CD14-positive monocyte (primary cell): ENCODE measurements around the gene SHB. TPM values are rescaled to one million over a fixed set of nuclear protein-coding genes. Genes with fewer than 3 reads are reported as not detected.

Experiments used
- DNase-seq, 3 donors: peaks; one replicate each; pipeline ENCODE4 v3.0.0-alpha.2; 2011 to 2022
- H2AFZ ChIP-seq: 2 replicates; pipeline ENCODE4 v1.6.0; 2012; ENCODE audit warnings: mild to moderate bottlenecking, low read depth, low read length, inconsistent platforms; ENCODE audit not compliant: insufficient read depth, poor library complexity, severe bottlenecking
- H3K27ac ChIP-seq, 2 donors: 1 replicate in 1 of 2; 2 replicates in 1 of 2; pipeline ENCODE4 v1.5.1; 2012 to 2013; ENCODE audit warnings: low read length in 2 of 2, control low read depth in 1 of 2, inconsistent platforms in 1 of 2, low read depth in 1 of 2, mild to moderate bottlenecking in 1 of 2
- H3K27me3 ChIP-seq, 2 donors: one replicate each; pipeline versions ENCODE4 v1.6.0 to v1.6.1; 2011 to 2013; ENCODE audit warnings: low read length in 2 of 2; ENCODE audit not compliant: control insufficient read depth in 2 of 2, insufficient read depth in 2 of 2
- H3K36me3 ChIP-seq, 2 donors: replicated peaks in 1 of 2; 1 replicate in 1 of 2; 2 replicates in 1 of 2; pipeline versions ENCODE4 v1.5.1 to v1.6.1; 2012 to 2013; ENCODE audit warnings: low read length in 2 of 2, control low read depth in 1 of 2, inconsistent platforms in 1 of 2, mild to moderate bottlenecking in 1 of 2; ENCODE audit not compliant: insufficient read depth in 2 of 2, control insufficient read depth in 1 of 2
- H3K4me1 ChIP-seq, 2 donors: 1 replicate in 1 of 2; 2 replicates in 1 of 2; pipeline versions ENCODE4 v1.5.1 to v1.6.1; 2012 to 2013; ENCODE audit warnings: low read length in 2 of 2, control low read depth in 1 of 2, inconsistent platforms in 1 of 2, mild to moderate bottlenecking in 1 of 2, moderate library complexity in 1 of 2; ENCODE audit not compliant: insufficient read depth in 2 of 2, control insufficient read depth in 1 of 2
- H3K4me2 ChIP-seq: replicated peaks from 2 replicates; pipeline ENCODE3; 2012; ENCODE audit warnings: low read length, moderate library complexity, mild to moderate bottlenecking; ENCODE audit not compliant: poor library complexity, severe bottlenecking; ENCODE audit errors: extremely low read depth
- H3K4me3 ChIP-seq, 3 experiments: fragments of 200-600 bp in 1 of 3; sonication (generic) in 1 of 3; replicated peaks in 1 of 3; 1 replicate in 2 of 3; 2 replicates in 1 of 3; pipeline ENCODE4 v1.5.1; 2011 to 2013; ENCODE audit warnings: low read length in 3 of 3, mild to moderate bottlenecking in 3 of 3, control low read depth in 2 of 3, low read depth in 2 of 3, inconsistent platforms in 1 of 3, moderate library complexity in 1 of 3
- H3K79me2 ChIP-seq: 2 replicates; pipeline ENCODE4 v1.6.0; 2012; ENCODE audit warnings: mild to moderate bottlenecking, control low read depth, inconsistent platforms, low read length, moderate library complexity; ENCODE audit not compliant: insufficient read depth
- H3K9ac ChIP-seq: 2 replicates; pipeline ENCODE4 v1.6.0; 2017; ENCODE audit warnings: low read length, mild to moderate bottlenecking; ENCODE audit not compliant: insufficient read depth, poor library complexity, severe bottlenecking
- H3K9me3 ChIP-seq, 2 donors: replicated peaks in 1 of 2; 1 replicate in 1 of 2; 2 replicates in 1 of 2; pipeline versions ENCODE4 v1.5.1 to v1.6.1; 2012 to 2013; ENCODE audit warnings: low read length in 2 of 2, control low read depth in 1 of 2; ENCODE audit not compliant: control insufficient read depth in 1 of 2, insufficient read depth in 1 of 2
- H4K20me1 ChIP-seq: 2 replicates; pipeline ENCODE4 v1.6.0; 2012; ENCODE audit warnings: mild to moderate bottlenecking, low read length, control low read depth, moderate library complexity; ENCODE audit not compliant: insufficient read depth
- H3K27ac Mint-ChIP-seq, 7 donors: one replicate each; pipeline ENCODE4 v1.8.0; 2020; ENCODE audit warnings: mild to moderate bottlenecking in 7 of 7, mixed read lengths in 7 of 7, moderate library complexity in 6 of 7, inconsistent platforms in 2 of 7
- H3K27me3 Mint-ChIP-seq, 3 donors: one replicate each; pipeline ENCODE4 v1.8.0; 2021 to 2022; ENCODE audit warnings: low read depth in 3 of 3, mild to moderate bottlenecking in 3 of 3, mixed read lengths in 3 of 3, moderate library complexity in 3 of 3, inconsistent platforms in 1 of 3
- H3K36me3 Mint-ChIP-seq, 2 donors: one replicate each; pipeline ENCODE4 v1.8.0; 2020; ENCODE audit warnings: mixed read lengths in 2 of 2, inconsistent platforms in 1 of 2, mild to moderate bottlenecking in 1 of 2
- H3K4me1 Mint-ChIP-seq: one replicate; pipeline ENCODE4 v1.8.0; 2020; ENCODE audit warnings: mild to moderate bottlenecking, mixed read lengths
- H3K4me3 Mint-ChIP-seq, 2 donors: one replicate each; pipeline ENCODE4 v1.8.0; 2020; ENCODE audit warnings: mild to moderate bottlenecking in 2 of 2, mixed read lengths in 2 of 2, moderate library complexity in 1 of 2
- H3K9me3 Mint-ChIP-seq, 7 donors: one replicate each; pipeline ENCODE4 v1.8.0; 2020 to 2022; ENCODE audit warnings: mixed read lengths in 7 of 7, mild to moderate bottlenecking in 6 of 7, moderate library complexity in 6 of 7, inconsistent platforms in 2 of 7
- WGBS: methylation state at CpG from one replicate; pipeline ENCODE4 v1.1.5; 2013; ENCODE audit warnings: missing lambda C conversion rate; ENCODE audit not compliant: insufficient coverage; 5-methylcytosine and 5-hydroxymethylcytosine counted together
- intact Hi-C, 2 donors: fragments of 100-400 bp; cut with micrococcal nuclease; formaldehyde crosslinking; loops; one replicate each; pipeline versions ENCODE4 v1.15.0 to v1.15.1; 2023
- polyA plus RNA-seq, 3 donors: library from polyadenylated mRNA; depleted of rRNA in 1 of 3; unstranded in 2 of 3; stranded (reverse) in 1 of 3; fragments of 300-500 nt in 2 of 3; fragments of >200 nt in 1 of 3; fragmentation: Illumina TruSeq in 2 of 3; gene quantifications; 1 replicate in 2 of 3; 2 replicates in 1 of 3; pipeline ENCODE4 v1.2.3, GENCODE V29; 2012 to 2021
- TF ChIP-seq, protein P1 (sequence below): fragments of 200-600 bp; IDR thresholded peaks from one replicate; pipeline ENCODE4 v1.8.0; 2022; ENCODE audit warnings: antibody characterized with exemption, mild to moderate bottlenecking

SHB gene
- polyA plus RNA-seq, 3 donors, result 0.27 to 1.3 (median 0.31) TPM

DNA sequence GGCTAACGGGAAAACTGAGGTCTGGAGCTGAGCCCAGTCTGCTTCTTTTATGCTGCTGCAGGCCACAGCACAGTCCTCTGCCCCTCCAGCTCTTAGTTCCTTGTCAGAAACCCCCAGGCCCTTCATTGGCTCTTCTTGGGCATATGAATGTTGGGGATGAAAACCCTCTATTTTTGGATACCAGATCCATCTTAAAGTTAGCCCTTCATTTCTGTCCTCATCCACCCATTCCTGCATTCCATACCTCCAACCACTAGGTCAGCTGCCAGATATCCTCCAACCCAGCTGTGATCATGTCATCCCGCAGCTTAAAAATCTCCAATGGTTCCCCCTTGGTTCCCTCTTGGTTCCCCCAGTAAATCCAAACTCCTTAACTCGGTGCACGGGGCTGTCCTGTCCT, 163.3 kb downstream of the SHB start:
- H3K36me3 Mint-ChIP-seq, result peaks cover 1 to 3% of the 10 kb centered on the region in 2 donors

DNA sequence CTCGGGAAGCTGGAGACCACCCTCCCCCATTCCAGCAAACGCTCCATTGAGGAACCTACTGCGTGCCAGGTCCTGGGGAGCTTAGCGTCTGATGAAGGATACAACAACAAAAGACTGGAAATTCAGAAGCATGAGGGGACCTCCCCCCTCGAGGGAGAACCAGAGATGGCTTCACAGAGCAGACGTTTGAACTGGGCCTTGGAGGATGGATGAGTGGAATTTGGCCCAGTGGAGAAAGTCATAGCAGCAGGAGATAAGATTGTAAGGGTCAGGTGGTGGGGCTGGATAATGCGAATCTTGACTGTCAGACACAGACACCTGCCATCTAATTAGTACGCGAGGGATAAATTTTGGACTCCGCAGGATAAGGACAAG, 163.9 kb downstream of the SHB start:
- Mint-ChIP-seq H3K36me3 (peaks cover 4 to 7% of the 10 kb centered on the region in 2 donors), H3K4me3 (no peak overlapping the region), H3K27me3 (peaks cover 0 to 2% (median 2%) of the 10 kb centered on the region in 3 donors), H3K4me1 (peaks cover 41% of the 10 kb centered on the region), H3K27ac (peak overlapping the region in 3 of 7 donors; percentile 10 to 74 (median 73)), H3K9me3 (no peaks in the 10 kb centered on the region)
- no peak overlapping the region for H3K27ac ChIP-seq
- WGBS, result 96% methylated on average over 10 of the region's 10 CpGs
- intact Hi-C loops, result loop anchor here in 1 of 2 donors (10.0 kb wide), 3 partner anchors 120 to 420 kb away; partner anchors contain the start of genes EXOSC3, POLR1E and TOMM5
- peak overlapping the region; percentile 94 for H2AFZ ChIP-seq
- peaks cover 34% of the 10 kb centered on the region for H3K79me2 ChIP-seq
- no peak overlapping the region for H3K9ac ChIP-seq
- peak overlapping the region in 1 of 3 experiments; percentile 84 for H3K4me3 ChIP-seq
- peaks cover 39 to 51% of the 10 kb centered on the region in 2 donors for H3K4me1 ChIP-seq
- H3K36me3 ChIP-seq, result peaks cover 5 to 7% of the 10 kb centered on the region in 2 donors
- H3K27me3 ChIP-seq, result no peaks in the 10 kb centered on the region
- DNase-seq, result no peak
- H3K4me2 ChIP-seq, result no peak overlapping the region
- peaks cover 7% of the 10 kb centered on the region for H4K20me1 ChIP-seq
- TF ChIP-seq, protein P1, sequence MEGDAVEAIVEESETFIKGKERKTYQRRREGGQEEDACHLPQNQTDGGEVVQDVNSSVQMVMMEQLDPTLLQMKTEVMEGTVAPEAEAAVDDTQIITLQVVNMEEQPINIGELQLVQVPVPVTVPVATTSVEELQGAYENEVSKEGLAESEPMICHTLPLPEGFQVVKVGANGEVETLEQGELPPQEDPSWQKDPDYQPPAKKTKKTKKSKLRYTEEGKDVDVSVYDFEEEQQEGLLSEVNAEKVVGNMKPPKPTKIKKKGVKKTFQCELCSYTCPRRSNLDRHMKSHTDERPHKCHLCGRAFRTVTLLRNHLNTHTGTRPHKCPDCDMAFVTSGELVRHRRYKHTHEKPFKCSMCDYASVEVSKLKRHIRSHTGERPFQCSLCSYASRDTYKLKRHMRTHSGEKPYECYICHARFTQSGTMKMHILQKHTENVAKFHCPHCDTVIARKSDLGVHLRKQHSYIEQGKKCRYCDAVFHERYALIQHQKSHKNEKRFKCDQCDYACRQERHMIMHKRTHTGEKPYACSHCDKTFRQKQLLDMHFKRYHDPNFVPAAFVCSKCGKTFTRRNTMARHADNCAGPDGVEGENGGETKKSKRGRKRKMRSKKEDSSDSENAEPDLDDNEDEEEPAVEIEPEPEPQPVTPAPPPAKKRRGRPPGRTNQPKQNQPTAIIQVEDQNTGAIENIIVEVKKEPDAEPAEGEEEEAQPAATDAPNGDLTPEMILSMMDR, result no peak
- H3K9me3 ChIP-seq, result no peaks in the 10 kb centered on the region

More for the DNA sequence above, 163.3 kb downstream of the SHB start:
- intact Hi-C loops, result loop anchor here in 1 of 2 donors (10.0 kb wide), 3 partner anchors 121 to 421 kb away; partner anchors contain the start of genes EXOSC3, POLR1E and TOMM5
- Histone ChIP-seq H3K4me1 (peaks cover 39 to 51% of the 10 kb centered on the region in 2 donors), H3K36me3 (peaks cover under 1 to 2% of the 10 kb centered on the region in 2 donors), H3K79me2 (peaks cover 28% of the 10 kb centered on the region), H3K4me3 (no peak overlapping the region), H3K27me3 (no peaks in the 10 kb centered on the region), H2AFZ (no peak overlapping the region), H3K9me3 (no peaks in the 10 kb centered on the region), H3K4me2 (no peak overlapping the region), H4K20me1 (peaks cover 7% of the 10 kb centered on the region), H3K9ac (no peak overlapping the region), H3K27ac (no peak overlapping the region)
- no peaks in the 10 kb centered on the region for H3K9me3 Mint-ChIP-seq
- peaks cover 43% of the 10 kb centered on the region for H3K4me1 Mint-ChIP-seq
- peaks cover 0 to 2% (median 2%) of the 10 kb centered on the region in 3 donors for H3K27me3 Mint-ChIP-seq
- no peak for DNase-seq
- TF ChIP-seq, protein P1, result no peak
- H3K4me3 Mint-ChIP-seq, result no peak overlapping the region
- 95% methylated on average over 4 of the region's 4 CpGs for WGBS
- peak overlapping the region in 1 of 7 donors; percentile 81 for H3K27ac Mint-ChIP-seq
